GM04504 (cell line): ENCODE results near the gene PIM1.
A peak's percentile ranks its signal among the peaks of the same experiment; 100 is the strongest.

Experiments used
- DNase-seq: peaks from one replicate; pipeline ENCODE4 v3.0.0-alpha.2; 2012; ENCODE audit warnings: low read depth

Gene PIM1

GRCh38 chr6:37137201-37138090 is 32.5 kb upstream of the PIM1 start:
- DNase-seq, result peak; percentile 98

GRCh38 chr6:37138856-37139229 is 31.1 kb upstream of the PIM1 start:
- DNase-seq, result no peak

GRCh38 chr6:37139230-37139962 is 30.6 kb upstream of the PIM1 start:
- DNase-seq, result no peak

GRCh38 chr6:37140145-37140544 is 29.8 kb upstream of the PIM1 start:
- DNase-seq, result no peak

GRCh38 chr6:37141281-37142049 is 28.5 kb upstream of the PIM1 start:
- DNase-seq, result no peak

- DNase-seq, result no peak
Observed at GRCh38 chr6:37142050-37142614, 27.8 kb upstream of the PIM1 start.

- no peak for DNase-seq
Observed at GRCh38 chr6:37143585-37143984, 26.4 kb upstream of the PIM1 start.

GRCh38 chr6:37145443-37145842 is 24.5 kb upstream of the PIM1 start:
- no peak for DNase-seq

- no peak for DNase-seq
Observed at GRCh38 chr6:37146735-37147157, 23.2 kb upstream of the PIM1 start.

- no peak for DNase-seq
Observed at GRCh38 chr6:37149745-37150144, 20.2 kb upstream of the PIM1 start.

- no peak for DNase-seq
Observed at GRCh38 chr6:37150314-37150713, 19.6 kb upstream of the PIM1 start.

- no peak for DNase-seq
Observed at GRCh38 chr6:37155394-37156312, 14.3 kb upstream of the PIM1 start.

- DNase-seq, result no peak
Observed at GRCh38 chr6:37158508-37158907, 11.4 kb upstream of the PIM1 start.

GRCh38 chr6:37160922-37161778 is 8.8 kb upstream of the PIM1 start:
- DNase-seq, result no peak

GRCh38 chr6:37162740-37163139 is 7.2 kb upstream of the PIM1 start:
- DNase-seq, result no peak

- no peak for DNase-seq
Observed at GRCh38 chr6:37168163-37168758, 1.7 kb upstream of the PIM1 start.

GRCh38 chr6:37168811-37169495 is 999 bp upstream of the PIM1 start:
- peak; percentile 53 for DNase-seq

- no peak for DNase-seq
Observed at GRCh38 chr6:37170273-37171200, 585 bp downstream of the PIM1 start.
